HG03095 (cell line): ENCODE measurements around the gene ARPP21.

Source experiments
- ATAC-seq: cut with Tn5 transposase; IDR thresholded peaks from one replicate; pipeline ENCODE4 v1.9.1; 2021; ENCODE audit warnings: moderate library complexity; ENCODE audit not compliant: unreplicated experiment

The ARPP21 gene

GRCh38 chr3:35641331-35641730, 2.0 kb downstream of the ARPP21 start:
- no peak for ATAC-seq

DNA sequence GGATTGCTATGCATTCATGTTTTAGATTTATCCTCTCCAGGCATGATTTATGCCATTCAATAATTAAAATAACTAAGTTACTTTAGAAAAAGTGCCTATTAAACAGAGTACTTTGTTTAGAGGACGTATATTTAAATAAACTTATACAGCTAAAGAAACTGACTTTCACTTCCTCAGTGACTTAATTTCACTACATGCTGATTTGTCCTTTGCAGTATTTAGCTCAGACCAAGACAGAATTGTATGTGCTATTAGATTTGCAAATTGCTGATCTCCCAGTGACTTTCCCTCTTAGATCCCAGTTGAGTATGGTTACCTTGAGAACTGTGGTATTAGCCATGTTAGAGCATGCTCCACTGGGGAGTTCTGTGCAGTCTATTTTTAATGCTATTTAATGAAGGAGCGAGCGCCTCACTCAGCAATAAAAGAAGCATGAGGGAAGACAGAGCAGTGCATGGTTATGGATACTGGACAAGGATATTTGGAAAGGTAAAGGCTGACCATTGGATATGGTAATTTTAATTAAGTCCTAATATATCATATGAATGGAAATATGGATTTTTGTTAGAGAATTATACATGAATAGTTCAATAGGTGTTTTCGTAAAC, 2.7 kb downstream of the ARPP21 start:
- ATAC-seq = no peak

DNA sequence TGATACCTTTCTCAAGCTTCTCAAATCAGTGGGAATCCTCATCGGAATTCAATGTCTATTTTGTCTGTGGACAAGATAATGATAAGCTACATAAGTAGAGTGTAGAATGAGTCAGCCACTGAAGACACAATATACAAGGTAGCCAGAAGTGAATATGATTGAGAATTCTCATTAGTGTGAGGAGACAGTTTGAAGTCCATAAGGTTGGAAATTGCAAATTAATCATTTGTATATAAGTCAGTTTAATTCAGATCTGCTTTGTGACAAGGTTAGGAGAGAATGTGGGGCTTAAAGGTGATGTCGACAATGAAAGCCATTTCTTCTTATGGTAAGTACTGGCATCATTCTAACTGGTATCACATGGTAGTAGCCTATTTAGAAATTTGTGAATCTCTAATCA, 4.2 kb downstream of the ARPP21 start:
- no peak for ATAC-seq

DNA sequence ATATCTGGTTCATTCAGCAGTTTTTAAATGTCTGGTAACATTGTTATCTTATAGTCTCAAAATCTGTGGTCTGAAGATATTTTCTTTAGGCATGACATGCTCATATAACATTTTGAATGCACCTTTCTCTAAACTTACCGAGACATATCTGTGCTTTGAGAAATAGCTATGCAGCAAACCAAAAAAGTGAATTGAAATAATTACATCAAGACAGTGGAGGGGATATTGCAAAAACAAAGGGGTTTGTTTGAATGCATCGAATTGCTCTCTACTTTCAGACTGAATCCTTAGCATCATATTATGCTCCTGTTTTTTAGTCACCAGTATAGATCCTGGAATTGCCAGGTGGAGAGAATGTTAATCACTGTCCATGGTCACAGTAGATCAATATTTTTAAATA, 5.1 kb downstream of the ARPP21 start:
- ATAC-seq = no peak

DNA sequence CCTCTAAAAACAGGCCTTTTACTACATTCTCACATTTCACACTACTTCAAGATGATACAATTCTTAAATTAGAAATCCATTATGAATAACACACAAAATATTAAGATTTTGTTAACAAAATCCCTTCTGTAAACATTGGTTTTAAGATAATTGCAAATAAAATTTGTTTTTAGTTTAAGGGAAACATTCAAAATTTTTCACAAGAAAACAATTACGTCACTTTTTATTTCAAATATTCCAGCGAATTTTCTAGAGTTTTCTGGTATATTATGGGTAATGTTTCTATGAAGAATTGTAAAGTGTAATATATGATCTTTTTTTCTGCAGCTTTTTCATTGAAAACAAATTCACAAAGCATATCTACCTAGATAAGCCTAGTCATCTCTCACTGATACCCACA, 5.9 kb downstream of the ARPP21 start:
- ATAC-seq = no peak

- ATAC-seq = no peak
Observed at GRCh38 chr3:35646081-35646480, 6.8 kb downstream of the ARPP21 start.

- ATAC-seq = no peak
Observed at GRCh38 chr3:35647461-35647860, 8.1 kb downstream of the ARPP21 start.

DNA sequence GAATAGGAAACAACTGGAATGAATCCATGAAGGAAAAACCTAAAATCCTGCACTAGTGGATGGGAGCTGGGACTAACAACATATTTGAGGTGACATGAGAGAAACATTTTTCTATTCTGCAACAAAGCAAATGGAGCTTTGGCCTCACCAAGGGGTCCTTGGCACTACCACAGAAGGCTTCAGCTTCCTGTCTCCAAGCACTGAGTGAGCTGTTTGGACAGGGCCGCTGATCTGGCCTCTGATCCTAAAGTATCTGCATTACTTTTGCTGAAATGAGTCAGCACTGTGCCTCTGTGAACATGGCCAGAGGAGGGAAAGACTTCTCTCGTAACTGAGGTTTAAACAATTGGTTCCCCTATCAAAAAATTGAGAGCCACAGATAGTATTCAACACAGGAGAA, 9.0 kb downstream of the ARPP21 start:
- ATAC-seq = no peak

DNA sequence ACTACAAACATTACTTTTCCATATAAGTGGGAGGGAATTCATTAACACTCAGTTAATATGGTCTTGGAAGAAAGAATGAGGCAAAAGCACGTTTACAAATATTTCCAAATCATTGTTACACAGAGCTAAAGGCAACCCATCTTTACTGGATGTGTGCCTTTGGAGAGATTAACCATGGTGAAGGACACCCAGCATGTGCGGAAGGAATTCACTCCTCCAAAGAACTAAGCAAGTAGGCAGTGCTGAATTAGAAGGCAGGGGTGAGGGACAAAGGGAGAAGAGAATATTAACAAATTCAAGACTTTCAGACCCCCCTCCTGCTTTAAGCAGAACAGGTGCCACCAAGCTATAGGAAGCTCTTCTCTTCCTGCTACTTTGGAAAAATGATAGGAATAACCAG, 10.1 kb downstream of the ARPP21 start:
- no peak for ATAC-seq

DNA sequence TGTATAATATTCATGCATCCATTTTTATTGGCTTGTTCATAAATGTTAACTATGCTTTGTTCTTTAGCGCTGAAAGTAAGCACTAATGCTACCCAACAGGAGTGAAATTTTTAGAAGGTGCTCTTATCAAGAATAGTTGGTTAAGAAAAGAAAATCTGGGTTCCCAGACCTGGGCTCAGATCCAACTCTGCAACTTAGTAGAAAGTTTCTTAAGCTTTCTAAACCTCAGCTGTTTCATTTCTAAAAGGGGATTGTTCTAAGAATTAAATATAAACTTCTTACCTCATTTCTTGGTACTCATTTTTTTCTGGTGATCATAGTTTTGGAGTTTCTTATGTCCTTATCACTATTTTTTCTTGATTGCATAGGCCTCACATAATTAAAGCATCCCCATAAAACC, 12.1 kb downstream of the ARPP21 start:
- no peak for ATAC-seq

- ATAC-seq = no peak
Observed at GRCh38 chr3:35651851-35652250, 12.5 kb downstream of the ARPP21 start.

DNA sequence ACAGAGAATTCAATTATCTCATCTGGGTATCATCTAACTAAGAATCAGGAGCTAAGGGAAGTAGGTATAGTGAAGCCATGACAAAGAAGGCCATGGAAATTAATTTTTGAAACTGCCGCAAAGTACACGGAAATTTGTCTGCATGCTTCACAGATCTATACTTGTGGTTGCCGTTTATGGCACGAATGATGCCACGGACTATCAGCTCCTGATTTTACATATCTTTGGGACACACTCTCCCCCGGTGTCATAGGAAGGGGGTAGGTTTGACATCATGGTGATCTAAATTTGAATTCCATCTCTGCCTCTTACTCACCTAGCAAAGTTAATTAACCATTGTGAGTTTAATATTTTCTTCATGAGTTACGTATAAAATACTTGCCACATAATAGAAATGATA, 14.0 kb downstream of the ARPP21 start:
- no peak for ATAC-seq

GRCh38 chr3:35654476-35654875, 15.2 kb downstream of the ARPP21 start:
- ATAC-seq = no peak

DNA sequence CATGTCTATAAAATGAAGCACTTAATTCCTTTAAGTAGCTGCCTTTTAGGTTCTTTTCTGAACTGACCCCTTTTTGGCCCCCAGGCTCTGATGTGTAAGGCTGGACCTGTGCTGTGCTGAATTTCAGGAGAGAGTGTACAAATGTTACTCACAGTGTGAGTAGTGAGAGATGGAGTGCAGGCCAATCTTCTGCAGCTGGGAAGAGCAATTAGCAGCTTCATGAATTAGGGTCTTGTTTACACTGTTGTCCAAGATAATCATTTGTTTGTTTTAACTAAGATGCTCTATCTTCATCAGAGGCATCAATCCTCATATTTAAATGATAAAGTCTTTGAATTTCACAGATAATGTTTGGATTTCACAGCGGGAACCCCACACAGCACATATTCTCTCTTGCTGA, 19.4 kb downstream of the ARPP21 start:
- no peak for ATAC-seq

DNA sequence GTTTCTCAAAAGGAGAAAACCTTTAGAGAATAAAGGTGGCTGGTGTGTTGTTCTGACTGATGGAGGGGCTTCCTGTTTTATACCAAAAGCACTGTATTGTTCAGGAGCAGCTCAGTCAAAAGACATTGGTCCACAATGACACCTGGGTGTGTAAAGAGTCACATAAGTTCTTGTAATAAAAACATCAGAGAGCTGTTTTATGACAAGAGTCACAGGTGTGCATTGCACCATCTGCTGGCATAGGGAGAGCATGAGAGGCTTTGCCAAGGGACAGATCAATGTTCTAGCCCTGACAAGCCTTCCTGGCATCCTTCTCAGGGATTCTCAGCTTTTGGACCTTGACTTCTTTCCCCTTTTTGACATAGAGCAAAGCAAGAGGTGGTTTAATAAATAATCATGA, 20.4 kb downstream of the ARPP21 start:
- ATAC-seq = no peak

GRCh38 chr3:35663471-35663870, 24.1 kb downstream of the ARPP21 start:
- no peak for ATAC-seq

DNA sequence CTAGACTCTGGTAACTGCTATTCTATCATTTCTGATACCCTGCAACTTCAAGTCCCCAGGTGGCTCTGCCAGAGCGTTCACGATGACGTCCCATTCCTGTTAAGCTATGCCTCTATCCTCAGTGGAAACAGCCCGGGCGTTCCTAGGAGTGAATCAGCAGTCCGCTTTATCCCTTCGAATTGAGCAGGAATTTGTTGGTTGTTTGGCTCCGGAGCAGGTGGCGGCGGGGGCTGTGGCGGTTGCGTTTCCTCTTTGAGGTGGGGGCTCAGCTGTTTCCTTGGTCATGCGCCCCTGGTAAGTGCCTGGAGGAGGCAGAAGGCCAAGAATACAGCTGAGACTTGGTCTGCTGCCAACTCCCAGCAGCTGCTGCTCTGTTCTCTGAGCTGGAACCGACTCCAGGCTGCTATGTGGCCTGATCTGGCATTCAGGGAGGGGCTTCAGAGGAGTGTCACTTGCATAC, 25.2 kb downstream of the ARPP21 start:
- ATAC-seq = no peak

- no peak for ATAC-seq
Observed at GRCh38 chr3:35665390-35666055, 26.2 kb downstream of the ARPP21 start.

- ATAC-seq = no peak
Observed at GRCh38 chr3:35666888-35667287, 27.6 kb downstream of the ARPP21 start.

GRCh38 chr3:35670408-35670965, 31.2 kb downstream of the ARPP21 start:
- ATAC-seq = no peak

GRCh38 chr3:35671483-35671882, 32.2 kb downstream of the ARPP21 start:
- no peak for ATAC-seq

DNA sequence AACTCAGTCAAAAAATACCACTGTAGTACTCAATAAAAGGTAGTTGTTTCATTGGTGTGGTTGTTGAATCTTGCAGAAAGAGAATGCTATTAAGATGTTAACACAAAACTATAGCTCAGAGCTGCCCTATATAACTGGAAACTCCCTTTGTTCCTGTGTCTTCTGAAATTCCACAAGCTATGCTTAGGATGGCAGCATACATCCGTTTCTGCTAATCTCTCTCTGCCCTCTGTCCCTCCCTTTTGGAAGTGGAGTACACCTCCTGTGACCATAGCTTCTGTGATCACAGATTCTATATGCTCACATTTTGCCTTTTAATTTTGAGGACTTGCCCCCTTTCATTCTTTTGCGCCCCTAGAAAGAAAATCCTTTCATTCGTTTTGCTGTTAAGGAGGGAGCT, 33.7 kb downstream of the ARPP21 start:
- no peak for ATAC-seq
